IPS-NIHi7 (cell line): ENCODE data around the gene HOXA10.

Experiments
- DNase-seq: peaks from one replicate; pipeline ENCODE4 v3.0.0; 2012; ENCODE audit warnings: mixed read lengths; ENCODE audit errors: extremely low spot score

HOXA10 gene

DNA sequence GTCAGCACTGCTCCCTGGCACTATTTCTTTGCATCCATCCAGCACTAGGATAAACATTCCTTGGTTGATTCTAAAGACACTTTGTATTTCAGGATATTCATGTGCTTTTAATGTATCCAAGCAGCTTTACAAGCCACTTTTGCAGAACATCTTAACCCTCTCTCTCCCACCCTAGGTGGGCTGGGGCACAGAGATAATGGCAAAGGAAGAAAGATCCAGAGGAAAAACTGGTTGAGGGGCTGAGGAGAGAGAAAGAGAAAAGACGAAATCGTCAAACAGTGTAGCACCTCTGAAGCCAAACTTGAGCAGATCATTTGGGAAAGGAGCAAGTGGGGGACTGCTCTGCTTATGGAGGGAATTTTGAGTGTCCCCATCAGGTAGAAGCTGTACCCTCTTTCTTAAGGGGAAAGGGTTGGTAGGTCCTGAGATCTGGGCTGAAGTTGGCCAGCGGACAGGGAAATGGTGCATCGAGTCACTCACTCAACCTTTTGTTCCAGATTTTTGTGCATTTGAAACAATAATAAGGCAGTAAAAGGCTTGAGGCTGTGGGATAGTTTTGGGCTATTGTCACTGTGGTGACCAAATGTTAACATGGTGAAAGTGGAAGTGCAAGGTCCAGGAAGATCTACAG is 30.0 kb upstream of the HOXA10 start:
- no peak for DNase-seq

DNA sequence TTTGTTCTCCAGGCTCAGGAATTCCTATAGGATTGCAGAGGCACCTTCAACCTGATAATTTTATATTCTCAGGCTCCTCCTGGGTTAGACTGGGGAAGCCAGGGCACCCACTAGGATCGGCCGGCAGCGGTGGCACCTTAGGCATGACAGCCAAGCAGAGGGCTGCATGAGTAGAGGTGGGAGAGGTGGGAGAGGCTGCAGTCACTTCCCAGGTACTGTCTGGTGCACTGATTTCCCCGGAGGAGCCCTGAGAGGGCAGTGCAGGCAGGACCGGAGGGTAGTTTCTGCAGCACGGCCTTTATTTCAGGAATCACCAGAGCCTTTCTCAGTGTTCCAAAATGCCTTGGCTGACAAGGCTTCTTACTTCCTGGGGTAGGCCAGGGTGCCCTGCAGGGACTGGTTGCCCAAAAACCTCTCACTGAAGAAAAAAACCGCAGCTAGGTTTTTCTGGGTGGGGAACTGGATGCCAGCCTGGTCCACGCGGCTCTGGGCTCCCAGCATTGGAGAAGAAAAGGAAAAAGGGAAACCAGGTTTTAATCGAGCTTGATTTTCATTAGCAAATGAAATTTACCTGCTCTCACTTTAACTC is 29.3 kb upstream of the HOXA10 start:
- no peak for DNase-seq

DNA sequence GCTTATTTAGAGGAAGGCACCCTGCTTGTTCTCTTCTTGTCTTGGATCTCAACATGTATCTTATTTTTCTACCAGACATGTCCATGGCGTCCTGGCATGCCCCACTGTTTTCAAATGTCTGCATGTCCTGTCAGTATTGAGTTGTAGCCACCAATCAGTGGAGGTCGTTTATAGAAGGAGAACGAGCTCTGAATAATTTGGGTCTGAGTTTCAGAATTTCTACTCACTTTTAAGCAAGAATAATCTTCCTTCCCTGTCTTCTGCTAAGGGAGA is 28.7 kb upstream of the HOXA10 start:
- no peak for DNase-seq

DNA sequence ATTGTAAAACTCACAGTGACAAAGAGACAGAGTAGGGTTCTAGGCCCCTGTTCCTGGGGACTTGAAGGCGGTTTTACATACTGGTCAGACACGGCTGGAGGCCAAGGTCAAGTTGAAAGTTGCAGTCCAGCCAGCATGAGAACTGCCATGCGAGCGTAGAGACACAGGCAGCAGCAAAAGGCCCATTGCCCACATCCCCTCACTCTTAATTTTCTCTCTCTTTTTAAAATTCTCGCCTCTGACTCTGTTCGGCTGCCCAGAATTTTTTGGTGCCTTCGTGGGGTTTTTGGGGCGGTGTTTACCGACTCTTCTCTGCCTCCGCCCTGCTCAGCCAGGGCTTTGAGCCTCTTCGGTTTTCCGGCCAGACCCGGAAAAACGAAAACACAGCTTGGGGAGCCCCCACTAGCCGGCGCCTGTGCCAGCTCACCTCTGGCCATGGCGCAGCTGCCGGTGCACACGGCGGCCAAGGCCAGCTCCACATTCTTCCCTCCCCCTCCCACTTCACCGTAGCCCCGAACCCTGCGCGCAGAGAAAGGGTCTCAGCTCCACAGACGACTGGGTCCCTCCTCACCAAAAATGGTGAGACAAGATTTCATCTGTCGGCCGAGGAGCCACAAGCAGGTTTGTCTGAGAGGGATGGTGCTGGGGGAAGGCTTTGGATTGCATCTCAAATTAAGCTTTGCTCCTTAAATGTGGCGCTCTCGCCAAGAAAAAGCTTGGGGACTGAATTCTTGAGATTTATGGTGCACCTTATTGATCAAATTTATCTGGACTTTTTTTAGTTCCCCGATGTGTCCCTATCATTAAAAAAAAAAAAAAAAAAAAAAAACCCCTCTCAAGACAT is 28.1 kb upstream of the HOXA10 start:
- DNase-seq = no peak

DNA sequence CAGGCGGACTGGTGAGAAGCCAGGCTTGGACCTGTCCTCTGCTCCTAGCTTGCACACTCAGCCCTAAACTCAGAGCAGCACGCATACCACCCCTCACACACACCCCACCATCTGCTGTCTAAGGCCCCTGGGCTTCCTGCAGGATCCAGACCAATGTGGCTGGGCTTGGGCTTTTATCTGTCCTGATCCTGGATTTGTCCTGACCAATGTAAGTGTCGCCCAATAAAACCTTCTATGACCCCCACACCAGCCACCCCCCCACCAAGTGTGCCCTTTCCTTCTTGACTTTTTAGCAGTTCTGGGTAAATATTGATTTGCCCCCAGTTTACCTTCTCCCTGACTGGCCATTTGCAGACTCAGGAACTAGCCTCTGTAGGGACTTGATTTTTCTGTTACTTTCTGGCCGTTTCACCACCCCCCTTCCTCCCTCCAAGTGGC is 27.5 kb upstream of the HOXA10 start:
- DNase-seq = no peak

DNA sequence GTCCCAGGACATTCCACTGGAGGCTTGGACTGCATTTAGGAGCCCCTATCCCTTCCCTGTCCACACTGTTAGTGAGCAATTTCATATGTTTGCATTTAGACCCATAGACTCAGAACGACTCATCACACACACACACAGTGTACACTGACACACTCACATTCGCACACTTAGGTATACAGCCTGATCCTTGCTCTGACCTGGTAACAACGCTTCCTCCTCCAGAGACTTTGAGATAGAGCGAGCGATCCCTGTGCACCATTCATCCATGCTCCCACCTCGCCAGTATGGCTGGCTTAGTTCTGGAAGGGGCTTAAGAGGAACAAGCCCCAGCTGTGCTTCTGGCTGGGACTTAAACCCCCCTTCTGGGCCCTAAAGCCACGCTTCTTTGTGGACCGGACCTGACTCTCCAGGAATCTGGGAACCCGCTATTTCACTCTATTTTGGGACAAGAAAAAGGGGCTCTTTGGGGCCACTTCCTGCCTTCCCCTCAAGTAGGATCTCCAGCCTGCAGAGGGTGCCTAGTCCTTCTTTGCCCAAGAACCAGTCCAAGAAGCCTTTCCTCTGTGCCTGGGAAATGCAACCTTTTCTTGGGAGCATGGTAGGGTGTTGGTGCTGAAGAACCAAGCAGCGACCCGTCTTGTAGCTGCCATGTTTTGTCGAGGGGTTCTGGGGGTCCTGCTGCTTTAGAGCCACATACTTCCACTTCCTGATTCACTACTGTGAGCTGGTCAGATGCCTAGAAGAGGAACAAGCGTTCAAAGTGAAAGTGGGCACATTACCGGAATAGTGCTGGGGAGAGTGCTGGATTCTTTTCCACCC is 26.9 kb upstream of the HOXA10 start:
- DNase-seq = no peak

DNA sequence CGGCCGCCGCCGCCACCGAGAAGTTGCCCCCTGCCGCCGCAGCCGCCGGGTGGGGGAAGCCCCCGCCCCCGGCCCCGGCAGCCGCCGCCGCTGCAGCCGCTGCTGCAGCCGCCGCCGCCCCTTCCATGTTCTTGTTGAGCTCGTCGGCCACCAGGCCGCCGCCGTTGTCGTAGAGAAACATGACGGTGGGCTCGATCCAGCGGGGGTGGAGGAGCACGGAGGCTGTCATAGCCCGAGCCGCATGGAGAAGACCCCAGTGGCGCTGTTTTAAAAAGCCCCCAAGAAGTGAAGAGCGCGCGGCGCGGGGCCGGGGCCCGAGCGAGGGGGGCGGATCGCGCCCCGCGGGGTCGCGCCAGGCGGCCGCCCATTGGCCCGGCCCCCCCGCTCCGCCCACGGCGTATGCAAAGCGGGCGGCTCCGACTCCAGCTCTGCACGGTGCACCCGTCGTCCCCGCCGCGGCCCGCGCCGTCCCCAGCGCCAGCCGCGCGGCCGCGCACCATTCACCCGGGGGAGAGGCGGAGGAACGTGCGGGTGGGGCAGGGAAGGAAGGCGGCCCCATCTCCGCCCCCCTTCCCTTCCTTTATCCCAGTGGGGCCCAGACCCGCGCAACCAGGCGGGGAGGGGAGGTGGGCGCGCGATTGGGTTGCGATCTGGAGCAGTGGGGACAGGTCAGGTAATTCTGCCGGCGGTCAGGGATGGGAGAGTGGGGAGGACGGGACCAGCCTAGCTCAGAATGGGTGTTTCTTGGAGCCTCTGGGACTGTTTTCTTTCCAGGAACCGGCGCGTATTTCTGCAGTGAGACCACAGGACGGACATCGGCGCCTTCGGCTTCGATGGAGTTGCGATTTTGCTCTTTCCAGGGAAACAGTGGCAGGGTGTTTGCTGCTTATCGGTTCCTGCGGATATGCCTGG is 26.0 kb upstream of the HOXA10 start, which contains the start of gene HOXA13:
Gene HOXA13 (minus strand): TSS at position 243 of the 912 bp plus-strand sequence. CDS start 14 bp downstream, at position 229.
- DNase-seq = no peak

DNA sequence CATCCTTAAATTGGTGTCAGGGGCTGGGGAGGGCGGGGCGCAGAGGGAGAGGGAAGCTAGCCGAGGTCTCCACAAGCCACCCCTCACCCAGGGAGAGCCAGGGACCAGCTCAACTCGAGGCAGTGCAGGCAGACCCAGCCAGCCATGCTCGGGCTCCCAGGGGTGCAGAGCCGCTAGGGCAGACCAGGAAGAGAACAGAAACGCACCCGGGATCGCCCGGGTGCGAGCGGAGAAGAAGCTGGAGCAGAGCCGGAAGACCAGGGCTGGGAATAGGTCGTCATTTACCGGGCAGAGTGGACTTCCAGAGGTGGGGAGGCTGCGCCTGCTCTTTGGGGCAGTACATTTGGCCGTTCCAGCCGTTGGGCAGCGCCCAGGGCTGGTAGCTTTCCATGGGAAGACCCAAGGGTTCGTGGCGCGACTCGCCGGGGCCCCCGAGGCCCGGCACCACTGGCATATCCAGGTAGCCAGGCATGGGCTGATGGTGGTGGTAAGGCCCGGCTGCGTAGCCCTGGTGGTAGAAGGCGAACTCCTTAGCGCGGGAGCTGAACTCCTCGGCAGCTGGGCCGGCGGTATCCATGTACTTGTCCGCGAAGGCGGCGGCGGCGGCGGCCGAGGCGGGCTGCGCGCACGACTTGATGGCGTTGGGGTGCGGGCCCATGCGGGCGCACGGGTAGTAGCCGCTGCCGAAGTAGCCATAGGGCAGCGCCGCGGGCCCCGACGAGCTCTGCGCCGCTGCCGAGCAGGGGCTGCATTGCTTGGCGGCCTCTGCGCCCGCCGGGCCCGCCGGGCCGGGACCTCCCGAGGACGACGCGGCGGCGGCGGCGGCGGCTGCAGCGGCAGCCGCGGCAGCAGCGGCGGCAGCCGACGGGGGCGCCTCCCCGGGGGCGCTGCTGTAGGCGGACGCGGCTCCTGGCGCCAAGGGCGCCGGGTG is 25.0 kb upstream of the HOXA10 start:
- no peak for DNase-seq

DNA sequence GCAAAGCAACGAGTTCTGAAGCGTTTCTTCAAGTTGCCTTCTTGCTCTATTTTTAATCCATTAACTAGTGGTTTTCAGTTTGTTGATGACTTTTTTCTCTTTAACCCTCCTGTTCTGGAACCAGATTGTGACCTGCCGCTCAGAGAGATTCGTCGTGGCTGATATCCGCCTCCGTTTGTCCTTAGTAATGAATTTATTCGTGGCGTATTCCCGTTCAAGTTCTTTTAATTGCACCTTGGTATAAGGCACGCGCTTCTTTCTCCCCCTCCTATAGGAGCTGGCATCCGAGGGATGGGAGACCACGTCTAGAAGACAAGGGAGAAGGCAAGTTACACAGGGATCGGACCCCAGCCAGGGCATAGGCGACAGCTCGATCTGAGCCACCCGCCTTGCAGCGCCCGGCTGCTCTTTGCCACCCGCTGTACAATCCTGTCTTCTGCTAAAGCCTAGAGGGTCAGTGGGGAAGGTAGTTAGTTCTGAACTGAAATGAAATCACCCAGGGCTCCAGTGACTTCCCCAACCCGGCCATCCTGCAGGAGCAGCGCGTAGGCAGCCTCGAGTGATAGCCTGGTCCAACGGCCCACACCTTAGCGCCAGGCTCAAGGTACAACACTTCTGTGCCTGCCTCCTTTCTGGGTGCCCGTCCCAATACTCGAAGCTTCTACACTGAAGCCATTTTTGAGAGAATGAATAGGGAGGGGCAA is 24.2 kb upstream of the HOXA10 start:
- DNase-seq = no peak

DNA sequence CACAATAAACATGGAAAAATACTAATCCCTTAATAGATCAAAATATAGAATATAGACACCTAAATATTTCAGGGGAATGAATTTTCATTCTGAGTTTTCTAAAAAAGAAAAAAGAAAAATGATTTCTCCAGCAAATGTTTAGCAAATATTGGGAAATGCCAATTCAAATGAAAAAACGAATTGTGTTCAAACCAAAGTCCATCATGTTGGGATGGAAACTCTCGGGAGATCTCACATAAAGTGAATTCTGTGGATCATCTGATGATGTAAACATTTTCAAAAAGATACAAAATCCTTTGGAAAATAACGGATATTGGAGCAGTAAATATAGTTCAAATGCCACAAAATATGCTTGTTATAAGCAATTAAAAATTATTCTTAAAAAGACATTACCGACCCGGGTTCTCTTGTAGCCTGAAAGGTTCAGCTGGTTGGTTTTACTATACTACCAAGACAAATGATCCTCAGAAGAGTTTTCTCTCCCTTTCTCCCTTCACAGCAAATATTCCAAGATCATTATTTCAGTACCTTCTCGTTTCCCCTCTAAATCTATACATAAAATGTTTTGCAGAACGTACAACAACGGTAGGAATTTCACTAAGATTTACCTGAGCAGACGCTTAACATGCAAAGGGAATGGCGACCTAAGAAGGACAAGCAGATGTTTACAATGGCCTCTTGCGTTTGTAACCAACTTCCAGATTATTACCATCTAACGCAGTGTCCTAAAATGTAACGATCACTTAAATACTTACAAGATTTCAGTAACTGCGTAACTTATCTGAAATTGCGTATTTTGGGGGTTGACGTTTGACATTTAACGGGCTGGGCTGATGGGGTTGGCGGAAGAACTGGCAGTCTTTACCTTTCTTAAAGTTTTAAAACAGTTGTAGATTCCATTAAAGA is 23.3 kb upstream of the HOXA10 start:
- DNase-seq = no peak

DNA sequence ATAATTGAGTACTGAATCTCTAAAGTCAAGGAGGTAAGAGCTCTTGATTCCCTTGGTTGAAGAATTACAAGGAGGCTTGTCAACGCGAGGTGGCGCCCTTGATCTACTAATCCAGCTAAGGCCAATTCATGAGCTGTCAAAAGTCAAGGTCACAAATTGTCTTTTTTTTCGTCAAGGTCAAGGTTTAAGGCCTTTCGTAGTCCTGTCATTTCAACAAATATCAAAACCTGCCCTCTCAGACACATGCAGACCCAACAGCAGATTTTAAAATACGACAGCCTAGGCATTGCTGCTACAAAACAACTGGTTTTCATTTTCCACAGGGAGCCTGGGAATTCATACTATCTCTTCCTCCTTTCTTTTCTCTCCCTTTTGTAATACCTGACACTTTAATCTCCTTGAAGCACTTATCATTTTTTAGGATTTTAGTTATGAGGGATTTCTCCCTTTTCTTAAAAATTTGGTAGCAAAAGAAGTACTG is 22.2 kb upstream of the HOXA10 start:
- no peak for DNase-seq

DNA sequence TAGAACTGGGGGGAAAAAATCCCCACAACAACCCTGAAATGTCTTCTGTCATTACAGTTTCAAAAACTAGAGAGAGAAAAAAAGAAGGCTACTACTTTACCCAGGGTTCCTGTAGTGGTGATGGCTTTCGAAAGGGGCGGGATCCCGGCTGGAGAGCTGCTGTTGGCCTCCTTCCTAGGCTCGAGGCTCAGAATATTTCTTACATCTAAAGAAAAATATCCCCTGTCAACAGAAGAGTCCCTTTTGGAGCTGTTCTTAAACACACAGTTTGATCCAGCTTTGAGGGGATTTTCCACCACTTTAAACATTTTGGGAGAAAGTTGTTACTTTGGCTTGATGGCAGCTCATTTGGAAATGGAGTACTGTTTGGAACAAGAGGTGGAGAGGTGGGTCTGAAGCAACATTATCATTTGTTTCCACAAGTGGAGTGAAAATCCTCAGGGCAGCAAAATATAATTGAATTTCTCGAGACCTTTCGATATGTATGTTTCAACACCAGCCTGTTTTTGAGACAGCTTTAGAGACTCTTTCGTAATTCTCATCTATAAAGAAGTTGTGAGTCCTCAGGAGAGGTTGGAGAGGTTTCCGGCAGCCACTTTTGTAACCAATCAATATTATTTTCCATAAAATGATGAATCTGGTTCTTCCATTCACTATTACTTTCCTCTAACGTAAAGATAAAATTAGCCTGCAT is 20.7 kb upstream of the HOXA10 start:
- DNase-seq = no peak

DNA sequence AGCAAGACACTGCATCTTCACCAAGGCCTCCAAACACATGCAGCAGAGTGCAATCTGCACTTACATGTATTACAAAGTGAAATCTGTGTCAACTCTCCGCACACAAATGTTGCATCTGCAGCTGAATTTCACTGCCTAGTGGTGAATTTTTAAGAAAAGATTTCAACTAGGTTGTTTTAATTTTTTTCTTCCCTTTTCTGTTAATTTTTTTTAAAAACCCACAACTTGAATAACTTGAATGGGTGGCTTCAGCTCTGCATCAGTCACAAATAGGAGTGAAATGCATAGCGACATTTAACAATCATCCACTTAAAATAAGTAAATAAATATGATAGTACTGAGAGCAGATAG is 19.9 kb upstream of the HOXA10 start:
- no peak for DNase-seq

DNA sequence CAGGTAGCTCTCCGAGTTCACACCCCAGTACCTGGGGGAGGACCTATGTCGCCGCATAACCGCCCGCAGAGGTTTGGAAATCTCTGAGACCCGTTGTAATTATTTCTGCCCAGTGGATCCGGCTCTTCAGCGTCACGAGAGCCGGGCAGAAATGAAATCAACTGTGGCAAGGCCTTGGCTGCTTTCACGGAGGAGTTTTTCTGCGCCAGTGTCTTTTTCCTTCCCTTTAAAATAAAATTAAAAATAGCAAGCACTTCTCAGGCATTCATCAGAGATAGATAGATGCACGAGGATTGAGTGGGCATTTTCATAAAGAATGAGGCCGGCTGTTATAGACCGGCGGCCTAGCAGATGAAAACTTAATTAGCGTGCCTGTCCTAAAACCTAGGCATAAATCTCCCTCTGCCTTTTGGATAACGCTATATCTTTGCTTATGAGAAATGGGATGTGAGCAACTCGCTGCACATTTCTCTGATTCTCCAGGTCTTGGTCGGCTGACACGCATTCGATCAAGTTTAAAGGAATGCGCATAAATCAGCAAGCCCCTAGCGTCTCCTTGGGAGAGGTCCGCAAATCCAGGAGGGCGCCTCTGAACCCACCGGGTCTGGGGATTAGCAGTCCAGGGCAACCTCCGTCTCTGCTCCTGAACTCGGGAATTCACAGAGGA is 19.3 kb upstream of the HOXA10 start:
- DNase-seq = no peak

DNA sequence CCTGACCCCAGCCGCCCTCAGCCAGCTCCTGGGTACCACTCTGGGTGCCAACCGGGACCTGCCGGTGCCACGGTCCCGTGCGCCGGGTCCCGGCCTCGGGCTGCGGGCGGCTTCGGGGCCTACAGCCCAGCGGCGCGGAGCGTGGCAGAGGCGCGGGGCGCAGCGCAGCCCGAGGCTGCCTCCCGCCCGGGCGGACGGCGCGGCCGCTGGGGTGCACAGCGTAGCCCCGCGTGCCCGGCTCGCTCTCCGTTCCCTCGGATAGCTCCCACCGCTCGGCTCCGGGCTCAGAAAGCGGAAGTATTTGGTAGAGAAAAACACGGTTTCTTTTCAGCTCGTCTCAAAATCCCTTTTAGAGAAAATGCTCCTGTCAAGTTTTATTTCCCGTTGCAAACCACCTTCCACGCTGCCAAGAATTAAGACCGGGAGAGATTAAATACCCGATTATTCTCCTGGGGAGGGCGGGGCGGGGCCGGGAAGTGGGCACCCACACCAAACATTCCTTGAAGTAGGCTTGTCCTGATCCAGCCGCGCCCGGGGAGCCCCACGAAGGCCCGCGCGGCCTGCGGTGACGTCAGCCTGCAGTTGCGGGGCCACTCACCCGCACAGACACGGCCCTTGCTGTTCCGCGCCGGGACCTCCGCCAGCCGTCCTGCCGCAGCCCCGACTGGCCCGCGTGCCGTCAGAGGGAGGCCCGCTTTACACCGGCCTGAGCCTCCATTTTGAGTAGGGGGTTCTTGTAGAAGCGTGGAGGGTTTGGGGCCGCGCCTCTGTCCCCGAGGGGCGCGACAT is 18.6 kb upstream of the HOXA10 start:
- no peak for DNase-seq

DNA sequence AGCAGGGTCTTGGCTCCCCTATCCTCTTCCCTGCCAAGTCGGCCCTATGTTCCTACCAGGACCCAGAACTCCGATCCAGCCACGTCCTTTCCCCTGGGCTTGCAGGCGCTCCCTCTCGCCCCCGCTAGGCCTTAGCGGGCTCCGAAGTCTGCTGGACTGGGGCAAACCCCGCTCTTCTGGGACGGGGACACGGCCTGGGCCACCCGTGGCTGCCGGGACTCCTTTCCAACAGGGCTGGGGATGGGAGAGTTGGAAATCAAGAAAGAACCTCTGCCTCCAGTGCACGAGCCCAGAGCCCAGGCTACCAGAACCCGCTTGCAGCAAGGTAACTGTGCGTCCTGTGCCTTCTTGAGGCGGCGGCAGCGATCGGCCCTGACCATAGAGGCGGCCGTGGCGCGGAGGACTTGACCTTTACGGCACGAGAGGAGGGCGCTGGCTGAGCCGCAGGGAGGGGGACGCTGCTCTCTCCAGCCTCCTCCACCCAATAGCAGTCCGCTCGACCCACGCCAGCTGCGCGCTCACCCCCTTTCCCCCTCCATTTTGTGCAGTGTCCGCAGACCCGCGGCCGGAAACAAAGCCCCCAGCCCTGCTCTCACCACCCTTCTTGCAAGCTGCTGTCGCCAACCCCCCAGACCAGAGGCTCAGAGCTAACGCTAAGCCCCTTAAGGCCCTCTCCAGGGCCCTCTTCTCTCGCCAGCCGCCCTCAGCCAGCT is 17.9 kb upstream of the HOXA10 start:
- DNase-seq = no peak
